MCF 10A (cell line): Measurements from ENCODE around the gene C4orf54. TPM values are rescaled to one million over a fixed set of nuclear protein-coding genes. Genes with fewer than 3 reads are reported as not detected.

Source experiments
- BruUV-seq: library from RNA; stranded (reverse); fragments of 400-500 nt; replicated peaks from 2 replicates; lab custom pipeline; 2021; lab: Mats Ljungman, UMichigan
- CTCF ChIA-PET: fragments of 300-600 bp; sonication (Branson Sonifier 250); formaldehyde crosslinking; extraction: SDS; loops from one replicate; lab custom pipeline; 2021; ENCODE audit warnings: antibody characterized with exemption, inconsistent platforms; lab: Yijun Ruan, JAX
- POLR2A ChIA-PET: fragments of 300-600, 350-650 bp; sonication (Branson Sonifier 250); formaldehyde crosslinking; extraction: SDS; loops from one replicate; lab custom pipeline; 2020; ENCODE audit warnings: antibody characterized with exemption, inconsistent platforms; lab: Yijun Ruan, JAX
- DNase-seq: peaks from one replicate; pipeline ENCODE4 v3.0.0-alpha.2; 2018; ENCODE audit not compliant: unreplicated experiment
- H3K27ac Mint-ChIP-seq: one replicate; pipeline ENCODE4 v1.8.0; 2022; ENCODE audit warnings: mild to moderate bottlenecking, low read depth, mixed read lengths; ENCODE audit not compliant: unreplicated experiment
- H3K27me3 Mint-ChIP-seq: one replicate; pipeline ENCODE4 v1.8.0; 2022; ENCODE audit warnings: mixed read lengths; ENCODE audit not compliant: insufficient read depth, unreplicated experiment
- H3K36me3 Mint-ChIP-seq: one replicate; pipeline ENCODE4 v1.8.0; 2022; ENCODE audit warnings: mild to moderate bottlenecking, moderate library complexity, mixed read lengths; ENCODE audit not compliant: insufficient read depth, unreplicated experiment
- H3K4me1 Mint-ChIP-seq: one replicate; pipeline ENCODE4 v1.8.0; 2022; ENCODE audit warnings: mixed read lengths; ENCODE audit not compliant: insufficient read depth, unreplicated experiment
- H3K4me3 Mint-ChIP-seq: one replicate; pipeline ENCODE4 v1.8.0; 2022; ENCODE audit warnings: mild to moderate bottlenecking, moderate library complexity, mixed read lengths; ENCODE audit not compliant: unreplicated experiment
- H3K9me3 Mint-ChIP-seq: one replicate; pipeline ENCODE4 v1.8.0; 2022; ENCODE audit warnings: mixed read lengths; ENCODE audit not compliant: unreplicated experiment
- intact Hi-C: fragments of 100-400 bp; cut with micrococcal nuclease; formaldehyde crosslinking; loops from 2 replicates; pipeline ENCODE4 v1.14.1; 2022
- total RNA-seq: library from RNA; stranded (reverse); gene quantifications from 2 replicates; pipeline ENCODE4 v1.2.3, GENCODE V29; 2022
- TF ChIP-seq, protein P1 (sequence below): fragments of 200-600 bp; IDR thresholded peaks from one replicate; pipeline ENCODE4 v1.8.0; 2022; ENCODE audit warnings: antibody characterized with exemption, mild to moderate bottlenecking; ENCODE audit not compliant: unreplicated experiment

C4orf54 gene
- total RNA-seq, 1 experiment from 2014 or later: not detected

DNA sequence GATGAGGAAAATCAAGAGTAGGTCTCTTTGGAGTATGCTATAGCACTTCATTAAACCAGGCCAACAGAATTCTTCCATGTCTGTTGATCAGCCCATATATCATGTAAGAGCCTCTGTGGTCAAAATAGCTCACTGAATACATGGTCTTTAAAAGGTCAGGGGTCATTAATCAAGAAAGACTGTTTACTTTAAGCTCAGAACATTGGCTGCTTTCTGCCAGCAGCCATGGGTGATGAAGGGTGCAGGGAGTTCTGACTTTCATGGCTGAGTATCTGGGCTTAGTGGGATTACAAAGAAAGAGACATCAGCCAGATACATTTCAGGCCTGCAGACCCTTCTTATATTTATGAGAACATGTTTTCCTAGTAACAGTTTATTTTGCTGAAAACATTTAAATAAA lies 7.1 kb upstream of the C4orf54 start:
- Mint-ChIP-seq H3K27me3 (no peaks in the 10 kb centered on the region), H3K9me3 (no peaks in the 10 kb centered on the region), H3K4me3 (no peak overlapping the region), H3K4me1 (no peaks in the 10 kb centered on the region), H3K36me3 (no peaks in the 10 kb centered on the region), H3K27ac (no peak overlapping the region)
- POLR2A ChIA-PET: no interaction called here
- TF ChIP-seq, protein P1, sequence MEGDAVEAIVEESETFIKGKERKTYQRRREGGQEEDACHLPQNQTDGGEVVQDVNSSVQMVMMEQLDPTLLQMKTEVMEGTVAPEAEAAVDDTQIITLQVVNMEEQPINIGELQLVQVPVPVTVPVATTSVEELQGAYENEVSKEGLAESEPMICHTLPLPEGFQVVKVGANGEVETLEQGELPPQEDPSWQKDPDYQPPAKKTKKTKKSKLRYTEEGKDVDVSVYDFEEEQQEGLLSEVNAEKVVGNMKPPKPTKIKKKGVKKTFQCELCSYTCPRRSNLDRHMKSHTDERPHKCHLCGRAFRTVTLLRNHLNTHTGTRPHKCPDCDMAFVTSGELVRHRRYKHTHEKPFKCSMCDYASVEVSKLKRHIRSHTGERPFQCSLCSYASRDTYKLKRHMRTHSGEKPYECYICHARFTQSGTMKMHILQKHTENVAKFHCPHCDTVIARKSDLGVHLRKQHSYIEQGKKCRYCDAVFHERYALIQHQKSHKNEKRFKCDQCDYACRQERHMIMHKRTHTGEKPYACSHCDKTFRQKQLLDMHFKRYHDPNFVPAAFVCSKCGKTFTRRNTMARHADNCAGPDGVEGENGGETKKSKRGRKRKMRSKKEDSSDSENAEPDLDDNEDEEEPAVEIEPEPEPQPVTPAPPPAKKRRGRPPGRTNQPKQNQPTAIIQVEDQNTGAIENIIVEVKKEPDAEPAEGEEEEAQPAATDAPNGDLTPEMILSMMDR: no peak
- DNase-seq: no peak
- CTCF ChIA-PET: no interaction called here
- no TSS peak for BruUV-seq
- intact Hi-C loops: no loop called here

DNA sequence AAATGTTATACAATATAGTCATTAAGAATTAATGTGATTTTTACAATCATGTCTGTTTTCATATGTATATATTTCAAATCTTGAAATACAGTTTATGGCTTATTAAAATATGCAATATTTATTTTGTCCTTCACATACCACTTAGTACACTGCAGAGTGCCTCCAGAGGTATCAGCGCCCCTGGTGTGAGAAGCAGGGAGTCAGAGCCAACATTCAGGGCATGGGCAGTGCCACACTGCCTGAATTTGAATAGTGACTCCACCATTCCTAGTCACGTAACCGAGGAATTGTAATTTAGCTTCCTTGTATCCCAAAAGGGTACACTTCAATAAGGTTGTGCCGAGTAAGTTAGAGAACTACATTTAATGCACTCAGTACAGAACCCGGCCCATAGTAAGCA lies 4.3 kb upstream of the C4orf54 start:
- Mint-ChIP-seq H3K36me3 (no peaks in the 10 kb centered on the region), H3K4me1 (no peaks in the 10 kb centered on the region), H3K27me3 (no peaks in the 10 kb centered on the region), H3K9me3 (no peaks in the 10 kb centered on the region), H3K27ac (no peak overlapping the region), H3K4me3 (no peak overlapping the region)
- DNase-seq: no peak
- no TSS peak for BruUV-seq
- intact Hi-C loops: no loop called here
- ChIA-PET CTCF (interaction anchor here (0.6 kb wide), 1 partner anchor 1666 kb away, joined by 3 read pairs; no protein-coding TSS in a partner anchor), POLR2A (no interaction called here)
- TF ChIP-seq, protein P1: no peak

DNA sequence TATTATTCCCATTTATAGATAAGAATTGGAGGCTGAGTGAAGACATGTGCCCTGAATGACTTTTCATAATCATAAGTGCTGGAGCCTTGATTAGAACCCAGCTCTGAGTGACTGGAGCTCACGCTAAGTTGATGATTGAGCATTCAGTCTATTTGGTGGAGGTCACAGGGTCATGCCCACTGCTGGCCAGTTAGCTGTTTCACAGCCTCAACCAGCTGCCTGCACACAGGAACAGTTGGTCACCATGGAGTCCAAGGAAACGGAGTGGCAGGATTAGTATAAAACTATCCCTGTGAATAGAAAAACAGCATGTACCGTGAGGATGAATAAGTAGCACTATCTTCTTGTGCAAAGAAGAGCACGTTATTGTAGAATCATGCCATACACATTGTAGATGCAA lies 1.0 kb upstream of the C4orf54 start:
- no peaks in the 10 kb centered on the region for H3K36me3 Mint-ChIP-seq
- no peak for DNase-seq
- no TSS peak for BruUV-seq
- peaks cover 14% of the 10 kb centered on the region for H3K4me1 Mint-ChIP-seq
- ChIA-PET POLR2A (no interaction called here), CTCF (interaction anchor here (0.8 kb wide), 1 partner anchor 149 kb away, joined by 3 read pairs; no protein-coding TSS in a partner anchor)
- H3K27me3 Mint-ChIP-seq: no peaks in the 10 kb centered on the region
- H3K9me3 Mint-ChIP-seq: no peaks in the 10 kb centered on the region
- no peak overlapping the region for H3K4me3 Mint-ChIP-seq
- H3K27ac Mint-ChIP-seq: no peak overlapping the region
- intact Hi-C loops: no loop called here
- TF ChIP-seq, protein P1: no peak

DNA sequence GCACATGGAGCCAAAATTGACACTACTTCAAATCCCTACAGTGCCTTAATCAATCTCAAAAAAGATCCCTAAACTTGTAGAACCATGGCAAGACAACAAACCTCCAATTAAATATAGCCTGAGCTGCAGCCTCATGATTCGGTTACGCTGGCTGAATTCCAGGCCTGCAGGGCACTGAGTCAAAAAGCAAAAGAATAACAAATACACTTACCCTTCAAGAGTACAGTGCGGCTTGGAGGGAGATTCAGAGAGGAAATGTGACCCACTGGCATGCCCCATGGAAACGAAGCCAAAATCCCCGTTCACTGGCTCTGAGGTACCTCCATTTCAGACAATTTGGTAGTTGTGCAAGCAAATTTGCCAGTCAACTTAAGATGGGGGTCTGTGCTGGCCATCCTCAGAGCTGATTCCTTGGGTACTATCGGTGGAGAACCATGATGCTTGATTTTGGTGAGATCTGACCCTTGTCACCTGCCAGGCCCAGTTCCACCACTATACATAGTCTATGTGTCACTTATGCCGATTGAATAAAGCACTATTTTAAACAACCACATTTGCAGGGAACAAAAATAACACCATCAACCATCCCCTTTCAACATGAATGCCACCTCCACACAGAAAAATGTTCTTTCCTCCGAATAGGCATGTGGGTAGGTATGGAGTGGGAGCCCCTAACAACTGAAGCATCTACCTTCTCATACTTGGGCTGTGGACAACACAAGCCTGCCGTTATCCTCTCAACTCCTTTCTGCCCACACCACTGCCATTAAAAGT lies 2.1 kb downstream of the C4orf54 start:
- intact Hi-C loops: no loop called here
- TF ChIP-seq, protein P1: no peak
- no TSS peak for BruUV-seq
- no peaks in the 10 kb centered on the region for H3K9me3 Mint-ChIP-seq
- peaks cover 14% of the 10 kb centered on the region for H3K4me1 Mint-ChIP-seq
- no peaks in the 10 kb centered on the region for H3K27me3 Mint-ChIP-seq
- DNase-seq: peak; percentile 96
- ChIA-PET POLR2A (no interaction called here), CTCF (no interaction called here)
- no peaks in the 10 kb centered on the region for H3K36me3 Mint-ChIP-seq
- H3K27ac Mint-ChIP-seq: peak overlapping the region; percentile 42
- H3K4me3 Mint-ChIP-seq: no peak overlapping the region
